Lower leg skin (tissue), 3 donors: ENCODE data around the gene HSFX3.

Source experiments
- CTCF ChIP-seq, 3 donors: fragments of 450-650 bp; IDR thresholded peaks; one replicate each; pipeline ENCODE4 v1.5.1; 2016; ENCODE audit warnings: antibody characterized with exemption in 3 of 3, mild to moderate bottlenecking in 3 of 3, moderate library complexity in 2 of 3
- POLR2A ChIP-seq, 2 donors: fragments of 450-650 bp; IDR thresholded peaks; one replicate each; pipeline ENCODE4 v1.6.1; 2016 to 2017; ENCODE audit warnings: antibody characterized with exemption in 2 of 2, mild to moderate bottlenecking in 1 of 2, moderate library complexity in 1 of 2

GRCh38 chrX:149499766-149500165 lies 50.0 kb downstream of the HSFX3 start:
- TF ChIP-seq CTCF (IDR thresholded peaks at IDR 0.05) (no peak), POLR2A (IDR thresholded peaks at IDR 0.05) (no peak)
